ENCODE results near the gene POLD3.

POLD3 gene

GRCh38 chr11:74672956-74673692 is 80.7 kb downstream of the POLD3 start:
- DNase-seq (ENCODE audit: low read depth in 3 of 3), result no peak

- DNase-seq (ENCODE audit: low read depth in 3 of 3), result no peak
Measured at GRCh38 chr11:74673693-74674360, 81.4 kb downstream of the POLD3 start.

DNA sequence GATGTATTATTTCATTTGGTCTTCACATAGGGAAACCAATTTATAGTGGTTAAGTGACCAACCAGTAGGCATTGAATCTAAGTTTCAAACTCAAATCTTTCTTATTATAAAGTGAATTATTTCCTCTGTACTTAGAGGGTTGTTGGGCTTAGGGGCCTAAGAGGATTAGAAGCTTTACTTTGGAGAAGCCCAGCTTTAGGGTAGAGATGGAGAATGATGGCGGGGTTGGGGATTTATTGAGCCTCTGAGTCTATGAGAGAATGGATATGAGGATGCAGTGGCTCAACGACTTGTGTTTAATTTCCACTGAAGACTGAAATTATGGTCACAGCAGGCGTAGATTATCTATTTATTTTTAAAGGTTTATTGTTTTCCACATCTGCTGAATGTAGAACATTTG is 83.4 kb downstream of the POLD3 start:
- DNase-seq (ENCODE audit: low read depth in 3 of 3), result no peak

DNA sequence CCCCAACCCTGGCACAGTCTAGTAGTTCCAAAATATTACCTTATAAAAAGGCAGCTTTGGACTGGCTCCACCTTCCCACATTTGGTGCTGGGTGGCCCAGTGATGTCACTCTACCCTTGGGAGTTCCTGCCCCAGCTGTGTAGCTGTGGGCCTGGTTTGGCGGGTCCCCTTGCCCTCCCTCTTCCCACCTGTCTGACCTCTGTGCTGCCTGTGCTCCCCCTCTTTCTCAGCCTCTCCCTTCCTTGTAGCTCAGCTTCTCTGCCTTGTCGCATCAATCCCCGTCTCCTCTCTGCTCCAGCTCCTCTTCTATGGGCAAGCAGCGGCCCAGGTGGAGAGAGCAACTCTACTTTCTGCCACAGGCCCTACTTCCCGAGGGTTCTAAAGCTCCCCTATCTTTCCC is 84.2 kb downstream of the POLD3 start:
- DNase-seq (ENCODE audit: low read depth in 3 of 3), result no peak

DNA sequence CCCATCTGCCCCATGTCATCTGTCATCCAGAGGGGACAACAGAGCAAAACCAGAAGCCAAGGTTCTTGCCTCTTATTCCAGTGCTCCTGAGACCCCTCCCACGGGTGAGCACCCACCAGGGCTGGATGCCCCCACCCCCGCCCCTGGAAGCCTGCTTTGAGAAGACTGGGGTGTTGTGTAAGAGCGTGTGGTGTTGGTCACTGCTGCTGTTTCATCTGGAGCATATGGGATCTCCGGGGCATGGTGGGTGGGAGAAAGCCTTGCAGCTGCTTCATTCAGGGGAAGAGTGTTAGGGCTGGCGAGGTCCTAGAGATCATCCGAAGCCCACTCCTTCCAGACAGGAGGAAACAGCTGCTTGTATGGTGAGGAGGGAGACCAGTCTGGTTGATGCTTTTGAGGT is 84.7 kb downstream of the POLD3 start:
- DNase-seq (ENCODE audit: low read depth in 3 of 3), result no peak

DNA sequence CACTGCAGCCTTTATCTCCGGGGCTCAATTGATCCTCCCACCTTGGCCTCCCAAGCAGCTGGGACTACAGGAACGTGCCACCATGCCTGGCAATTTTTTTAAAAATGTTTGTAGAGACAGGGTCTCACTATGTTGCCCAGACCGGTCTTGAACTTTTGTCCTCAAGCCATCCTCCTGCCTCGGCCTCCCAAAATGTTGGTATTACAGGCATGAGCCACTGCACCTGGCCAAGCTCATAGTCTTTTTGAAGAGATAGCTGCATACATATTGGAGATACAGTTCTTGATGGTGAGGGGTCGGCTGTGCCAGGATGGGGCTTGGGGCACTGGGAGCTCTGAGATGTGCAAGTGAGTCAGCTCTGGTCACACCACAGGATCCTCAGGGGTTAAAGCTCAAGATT is 85.7 kb downstream of the POLD3 start:
- DNase-seq (ENCODE audit: low read depth in 3 of 3), result no peak

GRCh38 chr11:74678591-74679512 is 86.5 kb downstream of the POLD3 start:
- DNase-seq (ENCODE audit: low read depth in 3 of 3), result no peak

DNA sequence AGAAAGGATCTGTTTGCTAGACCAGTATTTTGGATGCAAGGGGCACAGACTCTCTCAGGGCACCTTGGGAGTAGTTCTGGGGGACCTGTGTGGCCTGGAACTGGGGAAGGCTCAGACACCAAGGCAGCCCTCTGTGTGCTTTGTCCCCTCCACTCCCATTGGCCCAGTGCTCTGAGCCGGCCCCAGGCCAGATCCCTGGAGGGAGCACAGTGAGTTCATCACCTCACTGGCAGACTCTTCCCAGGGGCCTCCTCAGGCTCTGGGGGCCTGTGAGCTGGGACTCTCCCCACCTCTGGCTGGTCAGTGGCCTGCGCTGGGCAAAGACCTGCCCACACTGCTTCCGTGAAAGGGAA is 87.1 kb downstream of the POLD3 start:
- no peak for DNase-seq (ENCODE audit: low read depth in 3 of 3)

DNA sequence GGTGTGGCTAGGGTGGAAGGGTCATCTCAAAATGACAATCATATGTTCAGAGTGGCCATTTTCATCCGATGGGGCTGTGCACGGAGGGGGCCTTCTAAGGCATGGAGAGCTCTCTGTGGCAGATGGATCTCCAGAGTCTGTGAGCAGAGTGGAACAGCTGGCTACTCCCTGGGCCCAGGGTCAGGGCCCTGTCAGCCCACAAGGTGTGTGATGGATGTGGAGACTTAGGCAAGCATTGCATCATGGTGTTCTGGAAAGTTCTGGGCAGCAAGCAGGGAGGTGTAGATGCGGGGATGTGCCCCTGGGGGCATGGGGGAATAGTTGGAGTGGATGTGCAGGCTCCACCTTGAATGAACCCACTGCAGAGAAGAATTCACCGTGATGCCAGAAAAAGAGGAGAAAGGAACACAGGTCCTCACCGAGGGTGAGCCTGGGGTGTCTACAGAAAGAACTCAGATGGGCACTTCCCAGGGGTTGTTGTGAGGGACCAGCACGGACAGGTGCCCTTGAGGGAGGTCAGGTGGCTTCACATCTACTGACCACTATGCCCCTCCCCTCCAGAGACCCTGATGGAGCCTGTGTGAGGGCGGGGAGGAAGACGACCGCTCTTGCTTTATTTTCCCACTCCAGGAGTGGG is 87.8 kb downstream of the POLD3 start:
- DNase-seq (ENCODE audit: low read depth in 3 of 3), result no peak

DNA sequence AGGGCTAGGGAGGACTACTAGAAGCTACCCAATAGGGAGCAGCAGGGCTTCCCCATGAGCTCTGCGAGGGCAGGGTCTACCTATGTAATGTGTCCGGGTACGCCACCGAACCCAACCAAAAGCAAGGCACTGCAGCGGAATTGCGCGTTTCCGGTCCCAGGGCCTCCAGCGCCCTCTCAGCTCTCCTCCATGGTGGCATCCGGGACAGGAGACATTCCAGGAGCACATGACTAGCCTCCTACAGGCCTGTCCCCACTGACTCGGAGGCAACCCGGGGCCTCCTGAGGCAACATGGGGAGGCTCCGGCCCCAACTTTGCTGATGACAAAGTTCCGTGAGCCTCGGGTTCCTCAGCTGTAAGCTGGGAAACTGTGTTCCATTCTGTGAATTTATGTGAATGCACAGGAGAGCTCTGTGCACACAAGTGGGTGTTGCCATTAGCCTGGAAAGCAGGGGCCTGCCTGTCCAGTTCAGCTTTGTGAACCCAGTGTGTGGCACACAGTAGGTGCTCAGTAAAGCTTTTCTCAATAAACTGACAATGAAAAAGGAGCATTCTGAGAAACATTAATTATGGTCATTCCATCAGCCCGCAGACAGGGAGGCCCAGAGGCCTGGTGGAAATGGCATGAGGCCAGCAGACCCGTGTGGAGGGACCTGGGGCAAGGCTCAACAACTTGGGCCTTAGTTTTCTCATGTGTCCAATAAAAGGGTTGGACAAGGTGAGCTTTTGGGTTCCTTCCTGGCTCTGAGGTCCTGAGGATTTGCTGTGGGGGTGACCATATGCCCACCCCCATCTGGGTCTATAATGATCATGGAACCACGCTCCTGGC is 88.5 kb downstream of the POLD3 start:
- DNase-seq (ENCODE audit: low read depth in 3 of 3), result no peak

GRCh38 chr11:74681686-74682651 is 89.6 kb downstream of the POLD3 start:
- DNase-seq (ENCODE audit: low read depth in 3 of 3), result no peak

GRCh38 chr11:74682731-74683278 is 90.4 kb downstream of the POLD3 start:
- DNase-seq (ENCODE audit: low read depth in 3 of 3), result no peak

DNA sequence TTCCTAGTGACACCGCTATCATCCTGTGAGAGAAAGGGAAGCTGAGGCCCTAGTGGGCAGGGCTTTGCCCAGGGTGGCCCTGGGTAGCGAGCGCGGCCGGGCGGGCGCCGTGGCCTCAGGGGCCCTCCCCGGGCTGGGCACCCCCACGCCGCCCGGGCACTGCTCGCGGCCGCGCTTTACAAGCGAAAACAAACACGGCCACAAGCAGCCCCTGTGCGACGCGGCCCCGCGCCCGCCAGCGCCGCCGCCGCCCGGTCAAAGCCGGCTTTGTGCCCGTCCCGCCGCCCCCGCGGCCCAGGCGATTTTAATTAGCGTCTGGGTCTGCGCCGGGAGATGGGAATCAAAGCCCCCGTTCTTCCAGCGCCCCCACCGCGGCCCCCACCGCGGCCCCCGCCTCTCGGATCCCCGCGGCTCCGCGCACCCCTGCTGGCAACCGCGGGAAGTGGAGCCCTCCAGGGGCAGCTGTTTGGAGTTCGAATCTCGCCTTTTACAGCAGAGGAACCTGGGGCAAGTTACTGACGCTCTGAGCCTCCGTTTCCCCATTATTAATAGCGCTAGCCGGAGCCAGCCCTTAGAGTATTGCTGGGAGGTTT is 91.0 kb downstream of the POLD3 start:
- no peak for DNase-seq (ENCODE audit: low read depth in 3 of 3)

- no peak for DNase-seq (ENCODE audit: low read depth in 3 of 3)
Measured at GRCh38 chr11:74683941-74684481, 91.6 kb downstream of the POLD3 start.

DNA sequence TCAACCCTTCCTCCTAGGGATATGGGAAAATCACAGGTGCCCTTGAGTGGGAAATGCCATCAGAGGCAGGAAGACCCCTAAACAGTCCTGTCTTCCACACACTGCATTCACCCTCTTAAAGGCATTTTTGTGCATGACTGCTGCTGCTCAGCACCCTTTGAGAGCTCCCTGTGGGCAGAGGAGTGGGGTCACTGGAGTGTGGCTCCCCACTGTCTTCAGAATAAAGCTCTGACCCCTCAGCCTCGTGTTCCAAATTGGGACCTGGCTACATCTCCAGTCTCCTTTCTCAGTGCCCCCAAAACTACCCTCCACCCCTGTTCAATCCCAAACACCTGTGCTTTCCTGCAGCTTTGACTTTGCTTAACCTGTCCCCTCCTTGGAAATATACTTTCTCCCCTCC is 92.3 kb downstream of the POLD3 start:
- DNase-seq (ENCODE audit: low read depth in 3 of 3), result no peak

GRCh38 chr11:74685338-74685737 is 93.0 kb downstream of the POLD3 start:
- no peak for DNase-seq (ENCODE audit: low read depth in 3 of 3)

GRCh38 chr11:74685905-74686304 is 93.5 kb downstream of the POLD3 start:
- no peak for DNase-seq (ENCODE audit: low read depth in 3 of 3)

DNA sequence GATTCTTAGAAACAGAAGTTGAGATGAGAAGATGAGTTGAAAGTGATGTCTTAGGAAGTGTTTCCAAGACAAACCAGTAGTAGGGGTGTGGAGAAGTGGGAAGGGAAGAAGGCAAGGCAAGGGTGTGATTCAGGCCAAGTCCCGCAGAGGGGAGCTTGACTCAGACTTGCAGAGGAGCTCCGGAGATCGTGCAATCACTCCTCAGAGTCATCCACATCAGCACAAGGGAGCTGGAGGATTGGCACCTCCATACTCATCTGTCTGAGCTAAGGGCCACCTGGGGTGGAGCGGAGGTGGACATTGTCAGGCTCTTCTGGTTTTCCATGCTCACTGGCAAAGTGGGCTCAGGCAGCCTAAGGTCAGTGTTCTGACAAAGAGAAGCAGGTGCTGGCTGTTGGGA is 94.4 kb downstream of the POLD3 start:
- no peak for DNase-seq (ENCODE audit: low read depth in 3 of 3)

Data from stimulated activated CD4-positive, alpha-beta T cell treated with anti-CD3 and anti-CD28 coated beads, TNF-alpha, amount 100 ng/mL, for 4 hours (primary cell).